ENCODE data around the gene MED31. TPM values are rescaled to one million over a fixed set of nuclear protein-coding genes. Genes with fewer than 3 reads are reported as not detected.
"Not testable (repeated sequence)": the region's sequence is repeated elsewhere in the genome, so short reads cannot be mapped to it uniquely, and the experiment has no call there.

Gene MED31
- 32.0 and 36.5 TPM in 2 replicates for total RNA-seq (2014; rRNA removed; shearing (Covaris generic))

GRCh38 chr17:6651354-6651918 lies at the start of gene MED31, which contains the start of gene C17orf100:
MED31 (minus strand) TSS chr17:6651605; CDS start chr17:6651528, 77 bp downstream.
C17orf100 (plus strand) TSS chr17:6651762; CDS start chr17:6651914, 152 bp downstream.
- peak; percentile 97 for DNase-seq (ENCODE audit: low read depth)

GRCh38 chr17:6700948-6701307 lies 49.5 kb upstream of the MED31 start:
- DNase-seq (ENCODE audit: low read depth) = no peak

- no peak for DNase-seq (ENCODE audit: low read depth)
These were observed 48.9 kb upstream of the MED31 start for GRCh38 chr17:6699997-6700947.

- DNase-seq (ENCODE audit: low read depth) = no peak
These were observed 46.6 kb upstream of the MED31 start for GRCh38 chr17:6698004-6698403.

- no peak for DNase-seq (ENCODE audit: low read depth)
These were observed 45.5 kb upstream of the MED31 start for GRCh38 chr17:6696906-6697305.

- DNase-seq (ENCODE audit: low read depth) = no peak
These were observed 44.2 kb upstream of the MED31 start for GRCh38 chr17:6695565-6695964.

- no peak for DNase-seq (ENCODE audit: low read depth)
These were observed 43.6 kb upstream of the MED31 start for GRCh38 chr17:6695051-6695450.

- not testable (repeated sequence) for DNase-seq (ENCODE audit: low read depth)
These were observed 40.6 kb upstream of the MED31 start for GRCh38 chr17:6691958-6692357.

GRCh38 chr17:6691546-6691945 lies 40.1 kb upstream of the MED31 start:
- DNase-seq (ENCODE audit: low read depth) = no peak

GRCh38 chr17:6690641-6691040 lies 39.2 kb upstream of the MED31 start:
- no peak for DNase-seq (ENCODE audit: low read depth)

- DNase-seq (ENCODE audit: low read depth) = no peak
These were observed 37.5 kb upstream of the MED31 start for GRCh38 chr17:6688944-6689343.

GRCh38 chr17:6686026-6686425 lies 34.6 kb upstream of the MED31 start:
- DNase-seq (ENCODE audit: low read depth) = no peak

- DNase-seq (ENCODE audit: low read depth) = no peak
These were observed 33.7 kb upstream of the MED31 start for GRCh38 chr17:6684881-6685767.

- no peak for DNase-seq (ENCODE audit: low read depth)
These were observed 33.0 kb upstream of the MED31 start for GRCh38 chr17:6684460-6684783.

GRCh38 chr17:6683730-6684459 lies 32.5 kb upstream of the MED31 start:
- DNase-seq (ENCODE audit: low read depth) = no peak

GRCh38 chr17:6683081-6683684 lies 31.8 kb upstream of the MED31 start:
- DNase-seq (ENCODE audit: low read depth) = no peak

- DNase-seq (ENCODE audit: low read depth) = no peak
These were observed 30.9 kb upstream of the MED31 start for GRCh38 chr17:6682339-6682738.

- no peak for DNase-seq (ENCODE audit: low read depth)
These were observed 30.3 kb upstream of the MED31 start for GRCh38 chr17:6681671-6682070.

GRCh38 chr17:6681176-6681575 lies 29.8 kb upstream of the MED31 start:
- no peak for DNase-seq (ENCODE audit: low read depth)

- DNase-seq (ENCODE audit: low read depth) = no peak
These were observed 27.8 kb upstream of the MED31 start for GRCh38 chr17:6679241-6679640.

- DNase-seq (ENCODE audit: low read depth) = no peak
These were observed 26.5 kb upstream of the MED31 start for GRCh38 chr17:6677946-6678345.

Data from Daoy (cell line).